T-helper 2 cell treated with Interferon-gamma antibody and Interleukin-4, amounts not matched to agents 5 μg/mL and 100 μg/mL, for 36 hours (primary cell): ENCODE measurements around the gene EBPL.

Experiments used
- DNase-seq: peaks from one replicate; pipeline ENCODE4 v3.0.0; 2021; ENCODE audit warnings: low spot score
- H3K27ac Mint-ChIP-seq: one replicate; pipeline ENCODE4 v1.8.0; 2021; ENCODE audit warnings: mild to moderate bottlenecking, mixed read lengths
- H3K27me3 Mint-ChIP-seq: one replicate; pipeline ENCODE4 v1.8.0; 2021; ENCODE audit warnings: low read depth, mixed read lengths
- H3K36me3 Mint-ChIP-seq: one replicate; pipeline ENCODE4 v1.8.0; 2021; ENCODE audit warnings: low read depth, mixed read lengths
- H3K4me1 Mint-ChIP-seq: one replicate; pipeline ENCODE4 v1.8.0; 2021; ENCODE audit warnings: low read depth, mixed read lengths
- H3K4me3 Mint-ChIP-seq: one replicate; pipeline ENCODE4 v1.8.0; 2022; ENCODE audit warnings: mild to moderate bottlenecking, moderate library complexity, mixed read lengths
- H3K9me3 Mint-ChIP-seq: one replicate; pipeline ENCODE4 v1.8.0; 2021; ENCODE audit warnings: mixed read lengths

The EBPL gene

DNA sequence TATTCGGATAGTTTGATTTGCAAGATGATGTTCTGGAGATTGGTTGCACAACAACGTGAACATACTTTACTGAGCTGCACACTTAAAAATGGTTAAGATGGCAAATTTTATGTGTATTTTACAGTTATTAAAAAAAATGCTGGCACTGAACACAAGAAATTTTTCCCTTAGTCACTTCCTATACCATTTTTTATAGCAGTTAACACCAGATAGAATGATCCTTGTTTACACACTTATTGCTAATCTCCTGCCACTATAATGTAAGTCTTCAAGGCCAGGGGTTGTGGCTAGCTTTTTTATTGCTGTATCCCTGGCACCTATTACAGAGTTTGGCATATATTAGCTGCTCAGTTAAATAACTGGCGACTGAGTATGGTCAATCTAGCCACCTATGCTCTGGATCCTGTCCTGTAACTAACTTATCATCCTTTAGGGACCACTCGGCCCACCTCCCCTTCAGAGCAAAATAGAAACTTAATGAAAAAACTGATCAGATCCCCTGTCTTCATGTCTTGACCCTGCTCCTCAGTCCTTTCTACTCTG, 2.0 kb upstream of the EBPL start:
- Mint-ChIP-seq H3K27ac (no peak overlapping the region), H3K27me3 (no peaks in the 10 kb centered on the region), H3K4me1 (peaks cover 10% of the 10 kb centered on the region), H3K36me3 (peaks cover 4% of the 10 kb centered on the region), H3K9me3 (no peaks in the 10 kb centered on the region), H3K4me3 (no peak overlapping the region)
- no peak for DNase-seq

GRCh38 chr13:49690133-49690994, 922 bp downstream of the EBPL start:
- Mint-ChIP-seq H3K4me1 (peaks cover 9% of the 10 kb centered on the region), H3K4me3 (peak overlapping the region; percentile 90), H3K27ac (peak overlapping the region; percentile 67), H3K27me3 (no peaks in the 10 kb centered on the region), H3K36me3 (peaks cover 9% of the 10 kb centered on the region), H3K9me3 (no peaks in the 10 kb centered on the region)
- no peak for DNase-seq

DNA sequence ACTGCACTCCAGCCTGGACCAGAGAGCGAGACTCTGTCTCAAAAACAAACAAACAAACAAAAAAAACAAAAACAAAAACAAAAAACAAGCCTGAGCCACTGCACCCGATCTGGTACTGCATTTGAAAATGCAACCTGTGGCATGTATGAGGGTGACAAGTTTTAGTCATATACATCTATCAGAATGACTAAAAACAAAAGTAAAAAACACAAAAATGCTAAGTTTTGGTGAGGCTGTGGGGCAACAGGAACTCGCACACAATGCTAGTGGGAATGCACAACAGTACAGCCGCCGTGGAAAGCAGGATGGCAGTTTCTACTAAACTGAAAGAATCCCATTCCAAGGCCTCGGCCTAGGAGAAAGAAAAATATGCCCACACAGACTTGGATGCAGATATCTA, 7.8 kb downstream of the EBPL start:
- Mint-ChIP-seq H3K4me3 (no peak overlapping the region), H3K4me1 (peaks cover 7% of the 10 kb centered on the region)

DNA sequence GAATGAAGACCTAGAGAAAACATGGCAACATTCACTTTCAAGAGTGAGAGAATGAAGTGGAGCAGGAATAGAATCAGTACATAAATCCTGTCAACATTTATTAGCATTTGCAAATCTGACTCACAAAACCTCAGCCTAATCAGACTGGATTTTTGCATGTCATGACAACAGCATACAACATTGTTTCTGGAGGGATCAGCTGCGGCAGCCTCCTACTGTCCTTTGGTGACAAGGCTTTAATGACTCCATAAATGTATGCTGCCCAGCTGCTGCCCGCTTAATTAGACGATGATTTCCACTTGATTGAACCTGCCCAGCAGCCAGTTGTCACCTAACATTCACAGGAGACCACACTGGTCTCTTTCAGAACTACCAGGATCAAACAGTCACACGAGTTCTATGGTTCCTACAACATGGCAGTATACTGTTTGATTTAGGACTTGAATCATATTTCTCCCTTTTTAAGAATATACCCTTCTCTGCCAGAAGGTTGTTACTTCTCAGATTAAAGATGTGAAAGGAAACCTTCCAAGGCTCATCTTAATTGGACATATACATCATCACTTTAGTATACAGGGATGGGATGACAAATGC, 9.3 kb downstream of the EBPL start:
- Mint-ChIP-seq H3K4me3 (no peak overlapping the region), H3K9me3 (no peaks in the 10 kb centered on the region), H3K36me3 (peaks cover 3% of the 10 kb centered on the region), H3K4me1 (peaks cover 7% of the 10 kb centered on the region), H3K27ac (no peak overlapping the region), H3K27me3 (no peaks in the 10 kb centered on the region)
- no peak for DNase-seq

More for the DNA sequence above, 7.8 kb downstream of the EBPL start:
- no peak overlapping the region for H3K27ac Mint-ChIP-seq
- no peaks in the 10 kb centered on the region for H3K27me3 Mint-ChIP-seq
- DNase-seq: peak; percentile 30
- no peaks in the 10 kb centered on the region for H3K9me3 Mint-ChIP-seq
- H3K36me3 Mint-ChIP-seq: peaks cover 10% of the 10 kb centered on the region

- DNase-seq: no peak
- Mint-ChIP-seq H3K36me3 (peaks cover 2% of the 10 kb centered on the region), H3K4me3 (no peak overlapping the region), H3K4me1 (peaks cover 7% of the 10 kb centered on the region), H3K9me3 (no peaks in the 10 kb centered on the region), H3K27ac (no peak overlapping the region), H3K27me3 (no peaks in the 10 kb centered on the region)
Observed at GRCh38 chr13:49679246-49679645, 12.0 kb downstream of the EBPL start.

DNA sequence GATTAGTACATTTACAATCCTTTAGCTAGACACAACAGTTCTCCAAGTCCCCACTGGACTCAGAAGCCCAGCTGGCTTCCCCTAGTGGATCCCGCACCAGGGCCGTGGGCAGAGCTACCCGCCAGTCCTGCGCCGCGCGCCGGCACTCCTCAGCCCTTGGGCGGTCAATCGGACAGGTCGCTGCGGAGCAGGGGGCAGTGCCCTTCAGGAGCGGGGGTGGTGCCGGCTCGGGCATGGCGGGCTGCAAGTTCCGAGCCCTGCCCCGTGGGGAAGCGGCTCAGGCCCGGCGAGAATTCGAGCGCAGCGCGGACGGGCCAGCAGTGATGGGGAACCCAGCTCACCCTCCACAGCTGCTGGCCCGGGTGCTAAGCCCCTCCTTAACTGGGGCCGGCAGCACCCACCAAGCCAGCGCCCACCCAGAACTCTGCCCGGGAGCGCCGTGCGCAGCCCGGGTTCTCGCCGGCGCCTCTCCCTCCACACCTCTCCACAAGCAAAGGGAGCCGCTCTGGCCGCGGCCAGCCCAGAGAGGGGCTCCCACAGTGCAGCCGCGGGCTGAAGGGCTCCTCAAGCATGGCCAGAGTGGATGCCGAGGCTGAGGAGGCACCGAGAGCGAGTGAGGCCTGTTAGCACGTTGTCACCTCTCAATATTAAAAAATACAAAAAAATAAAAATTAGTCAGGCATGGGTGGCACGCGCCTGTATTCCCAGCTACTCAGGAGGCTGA, 12.9 kb downstream of the EBPL start:
- no peaks in the 10 kb centered on the region for H3K27me3 Mint-ChIP-seq
- no peak overlapping the region for H3K27ac Mint-ChIP-seq
- DNase-seq: no peak
- no peaks in the 10 kb centered on the region for H3K4me1 Mint-ChIP-seq
- H3K9me3 Mint-ChIP-seq: no peaks in the 10 kb centered on the region
- peaks cover 2% of the 10 kb centered on the region for H3K36me3 Mint-ChIP-seq
- no peak overlapping the region for H3K4me3 Mint-ChIP-seq

GRCh38 chr13:49676581-49677298, 14.5 kb downstream of the EBPL start:
- Mint-ChIP-seq H3K27ac (no peak overlapping the region), H3K4me1 (no peaks in the 10 kb centered on the region), H3K4me3 (no peak overlapping the region), H3K27me3 (no peaks in the 10 kb centered on the region), H3K36me3 (peaks cover 3% of the 10 kb centered on the region), H3K9me3 (no peaks in the 10 kb centered on the region)
- DNase-seq: no peak

GRCh38 chr13:49670828-49671227, 20.5 kb downstream of the EBPL start:
- no peak for DNase-seq
- Mint-ChIP-seq H3K4me3 (no peak overlapping the region), H3K27ac (no peak overlapping the region), H3K4me1 (no peaks in the 10 kb centered on the region), H3K36me3 (peaks cover 21% of the 10 kb centered on the region), H3K9me3 (no peaks in the 10 kb centered on the region), H3K27me3 (no peaks in the 10 kb centered on the region)

GRCh38 chr13:49669735-49670309, 21.5 kb downstream of the EBPL start:
- DNase-seq: no peak
- no peak overlapping the region for H3K27ac Mint-ChIP-seq

GRCh38 chr13:49667773-49668172, 23.5 kb downstream of the EBPL start:
- H3K27ac Mint-ChIP-seq: no peak overlapping the region
- H3K4me1 Mint-ChIP-seq: no peaks in the 10 kb centered on the region
- H3K36me3 Mint-ChIP-seq: peaks cover 26% of the 10 kb centered on the region
- no peaks in the 10 kb centered on the region for H3K9me3 Mint-ChIP-seq
- DNase-seq: no peak
- no peak overlapping the region for H3K4me3 Mint-ChIP-seq
- no peaks in the 10 kb centered on the region for H3K27me3 Mint-ChIP-seq

More at GRCh38 chr13:49669735-49670309, 21.5 kb downstream of the EBPL start:
- no peaks in the 10 kb centered on the region for H3K9me3 Mint-ChIP-seq
- peaks cover 23% of the 10 kb centered on the region for H3K36me3 Mint-ChIP-seq
- H3K27me3 Mint-ChIP-seq: no peaks in the 10 kb centered on the region
- no peaks in the 10 kb centered on the region for H3K4me1 Mint-ChIP-seq
- H3K4me3 Mint-ChIP-seq: no peak overlapping the region

DNA sequence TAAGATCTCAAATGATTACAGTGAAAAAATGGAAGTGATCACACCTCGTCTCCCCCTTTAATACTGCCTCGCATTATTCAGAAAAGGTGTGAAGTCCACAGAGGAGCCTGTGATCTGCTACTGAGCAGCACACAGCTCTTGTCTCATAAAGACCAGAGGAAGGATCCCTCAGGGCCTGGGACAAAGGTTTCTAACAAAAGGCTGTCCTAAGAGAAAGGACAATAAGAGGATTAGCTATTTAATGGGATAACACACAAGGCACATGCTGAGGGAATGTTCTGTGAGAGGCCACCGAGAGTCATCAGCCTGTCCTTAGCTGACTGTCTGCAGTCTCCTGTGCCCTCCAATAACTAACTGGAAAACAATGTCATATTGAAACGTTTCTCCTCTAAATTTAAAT, 26.7 kb downstream of the EBPL start:
- Mint-ChIP-seq H3K4me3 (no peak overlapping the region), H3K36me3 (peaks cover 31% of the 10 kb centered on the region), H3K27me3 (no peaks in the 10 kb centered on the region), H3K9me3 (no peaks in the 10 kb centered on the region), H3K27ac (no peak overlapping the region), H3K4me1 (no peaks in the 10 kb centered on the region)
- no peak for DNase-seq

DNA sequence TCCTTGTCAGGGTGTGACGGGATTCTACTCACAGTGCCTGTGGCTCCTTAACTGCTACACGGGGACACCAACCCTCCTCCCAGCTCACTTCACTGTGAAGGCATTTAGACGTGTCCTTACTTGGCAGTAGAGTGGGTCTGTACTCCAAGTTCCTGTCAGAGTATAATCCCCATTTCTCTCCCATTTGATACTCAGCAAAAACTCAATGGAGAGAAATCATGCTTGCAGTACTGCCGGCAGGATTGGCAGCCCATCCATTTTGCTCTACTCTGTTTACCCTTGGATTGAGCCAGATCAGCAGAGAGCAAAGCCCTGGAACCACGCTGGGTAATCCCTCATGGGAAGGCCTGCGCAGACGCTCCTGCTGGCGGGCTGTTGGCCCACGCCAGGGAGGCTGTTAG, 34.0 kb downstream of the EBPL start:
- H3K27me3 Mint-ChIP-seq: no peaks in the 10 kb centered on the region
- H3K27ac Mint-ChIP-seq: no peak overlapping the region
- H3K36me3 Mint-ChIP-seq: peaks cover 6% of the 10 kb centered on the region
- no peaks in the 10 kb centered on the region for H3K9me3 Mint-ChIP-seq
- no peak overlapping the region for H3K4me3 Mint-ChIP-seq
- no peaks in the 10 kb centered on the region for H3K4me1 Mint-ChIP-seq
- DNase-seq: no peak

GRCh38 chr13:49655906-49656305, 35.4 kb downstream of the EBPL start:
- no peak overlapping the region for H3K27ac Mint-ChIP-seq
- no peak overlapping the region for H3K4me3 Mint-ChIP-seq
- H3K4me1 Mint-ChIP-seq: no peaks in the 10 kb centered on the region
- no peak for DNase-seq
- no peaks in the 10 kb centered on the region for H3K27me3 Mint-ChIP-seq
- H3K9me3 Mint-ChIP-seq: no peaks in the 10 kb centered on the region
- peaks cover 6% of the 10 kb centered on the region for H3K36me3 Mint-ChIP-seq
